BE2C (cell line): ENCODE data around the gene ELK3.

ENCODE experiments used
- DNase-seq: peaks from one replicate; pipeline ENCODE4 v3.0.0-alpha.2; 2020
- H3K27me3 ChIP-seq: fragments of 250-450 bp; sonication (Bioruptor Pico); 2 replicates; pipeline ENCODE4 v1.5.1; 2020; ENCODE audit warnings: mild to moderate bottlenecking
- H3K36me3 ChIP-seq: fragments of 250-450 bp; sonication (Bioruptor Pico); 2 replicates; pipeline ENCODE4 v1.5.1; 2020; ENCODE audit warnings: mild to moderate bottlenecking
- H3K4me1 ChIP-seq: fragments of 250-450 bp; sonication (Bioruptor Pico); 2 replicates; pipeline ENCODE4 v1.5.1; 2020
- H3K4me3 ChIP-seq: 2 replicates; pipeline ENCODE4 v1.5.1; 2011; ENCODE audit warnings: low read depth, low read length
- H3K9me3 ChIP-seq: fragments of 250-450 bp; sonication (Bioruptor Pico); 2 replicates; pipeline ENCODE4 v1.5.1; 2020
- CTCF ChIP-seq: IDR thresholded peaks from 2 replicates; pipeline ENCODE4 v1.5.1; 2012; ENCODE audit warnings: mild to moderate bottlenecking, low read depth, low read length

Gene ELK3

DNA sequence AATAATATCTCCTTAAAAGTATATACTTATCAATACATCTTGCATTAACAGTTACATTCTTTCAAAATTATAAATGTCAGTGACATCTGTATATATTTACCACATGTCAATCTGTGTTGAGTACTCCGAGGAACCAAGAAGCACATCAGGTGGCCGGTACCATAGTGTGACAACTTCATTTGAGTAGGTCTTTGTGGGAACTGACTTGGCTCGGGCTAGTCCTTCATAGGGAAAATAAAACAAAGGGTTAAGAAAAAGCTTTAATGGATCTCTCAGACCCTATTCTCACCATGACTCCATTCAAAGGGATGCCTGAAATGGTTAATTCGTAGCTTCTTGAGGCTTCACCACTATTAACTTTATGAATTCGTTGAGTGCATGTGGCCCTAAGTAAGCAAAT, 94.9 kb downstream of the ELK3 start:
- H3K4me1 ChIP-seq, result no peaks in the 10 kb centered on the region
- TF ChIP-seq CTCF, result no peak
- no peaks in the 10 kb centered on the region for H3K27me3 ChIP-seq
- H3K36me3 ChIP-seq, result peaks cover 13% of the 10 kb centered on the region
- H3K4me3 ChIP-seq, result no peak overlapping the region
- no peaks in the 10 kb centered on the region for H3K9me3 ChIP-seq
- no peak for DNase-seq

GRCh38 chr12:96293093-96293492, 98.9 kb downstream of the ELK3 start:
- TF ChIP-seq CTCF, result no peak
- no peaks in the 10 kb centered on the region for H3K9me3 ChIP-seq

GRCh38 chr12:96294831-96295230, 100.7 kb downstream of the ELK3 start:
- H3K36me3 ChIP-seq, result no peaks in the 10 kb centered on the region
- DNase-seq, result no peak
- H3K9me3 ChIP-seq, result no peaks in the 10 kb centered on the region
- no peak overlapping the region for H3K4me3 ChIP-seq
- H3K4me1 ChIP-seq, result no peaks in the 10 kb centered on the region
- TF ChIP-seq CTCF, result no peak
- no peaks in the 10 kb centered on the region for H3K27me3 ChIP-seq

More at GRCh38 chr12:96293093-96293492, 98.9 kb downstream of the ELK3 start:
- H3K27me3 ChIP-seq, result no peaks in the 10 kb centered on the region
- DNase-seq, result no peak
- no peak overlapping the region for H3K4me3 ChIP-seq
- peaks cover 2% of the 10 kb centered on the region; the same call in 1 of the 2 replicates for H3K36me3 ChIP-seq
- H3K4me1 ChIP-seq, result no peaks in the 10 kb centered on the region

GRCh38 chr12:96295532-96296160, 101.5 kb downstream of the ELK3 start:
- H3K4me1 ChIP-seq, result no peaks in the 10 kb centered on the region
- no peak overlapping the region for H3K4me3 ChIP-seq
- no peak for DNase-seq
- H3K36me3 ChIP-seq, result no peaks in the 10 kb centered on the region
- no peaks in the 10 kb centered on the region for H3K27me3 ChIP-seq
- no peak for TF ChIP-seq CTCF
- H3K9me3 ChIP-seq, result no peaks in the 10 kb centered on the region

DNA sequence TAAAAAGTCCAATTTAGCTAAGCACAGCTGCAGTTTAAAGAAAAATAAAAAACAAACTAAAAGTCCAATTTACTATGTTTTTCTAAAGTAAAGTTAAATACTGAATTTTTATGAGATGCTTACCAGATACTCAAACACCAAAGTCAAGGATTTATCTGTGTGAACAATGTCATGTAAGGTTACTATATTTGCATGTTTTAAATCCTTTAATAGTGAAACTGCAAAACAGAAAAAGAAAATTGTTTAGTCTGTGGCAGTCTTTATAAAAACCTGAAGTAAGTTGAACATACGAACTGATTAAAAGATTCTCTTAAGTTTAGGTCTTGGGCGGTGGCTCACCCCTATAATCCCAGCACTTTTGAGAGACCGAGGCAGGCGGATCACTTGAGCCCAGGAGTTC, 103.3 kb downstream of the ELK3 start:
- no peaks in the 10 kb centered on the region for H3K9me3 ChIP-seq
- DNase-seq, result no peak
- H3K36me3 ChIP-seq, result no peaks in the 10 kb centered on the region
- peaks cover 8% of the 10 kb centered on the region; the same call in 1 of the 2 replicates for H3K4me1 ChIP-seq
- H3K27me3 ChIP-seq, result no peaks in the 10 kb centered on the region
- no peak for TF ChIP-seq CTCF
- H3K4me3 ChIP-seq, result no peak overlapping the region

GRCh38 chr12:96300064-96300463, 105.9 kb downstream of the ELK3 start:
- Histone ChIP-seq H3K4me1 (peaks cover 8% of the 10 kb centered on the region; the same call in 1 of the 2 replicates), H3K4me3 (no peak overlapping the region), H3K27me3 (no peaks in the 10 kb centered on the region), H3K9me3 (no peaks in the 10 kb centered on the region), H3K36me3 (no peaks in the 10 kb centered on the region)
- no peak for TF ChIP-seq CTCF
- no peak for DNase-seq
